ENCODE measurements around the gene ARHGEF6. TPM values are rescaled to one million over a fixed set of nuclear protein-coding genes. Genes with fewer than 3 reads are reported as not detected.
"Not testable (repeated sequence)": the region's sequence is repeated elsewhere in the genome, so short reads cannot be mapped to it uniquely, and the experiment has no call there.

The ARHGEF6 gene
- total and polyA plus RNA-seq, 5 donors: 17.1 to 43.2 (median 37.3) TPM

- Histone ChIP-seq H3K4me1 (ENCODE audit: control insufficient read depth, insufficient read depth, low read length) (peaks cover 2% of the 10 kb centered on the region), H3K9me3 (ENCODE audit: control insufficient read depth, low read length) (no peaks in the 10 kb centered on the region), H3K27me3 (ENCODE audit: control insufficient read depth, insufficient read depth) (no peaks in the 10 kb centered on the region), H3K27ac (ENCODE audit: low read length) (no peak overlapping the region), H3K4me3 (ENCODE audit: low read length) (no peak overlapping the region)
- intact Hi-C loops (cut with DNase I): no loop called here
- ATAC-seq (no peak), DNase-seq (no peak)
These were observed 2.4 kb upstream of the ARHGEF6 start for GRCh38 chrX:136783159-136783558.

- ATAC-seq: peak; percentile 49 to 54
- Histone ChIP-seq H3K9me3 (ENCODE audit: control insufficient read depth, low read length) (no peaks in the 10 kb centered on the region), H3K27me3 (ENCODE audit: control insufficient read depth, insufficient read depth) (no peaks in the 10 kb centered on the region), H3K4me3 (ENCODE audit: low read length) (peak overlapping the region; percentile 56), H3K4me1 (ENCODE audit: control insufficient read depth, insufficient read depth, low read length) (peaks cover 2% of the 10 kb centered on the region), H3K27ac (ENCODE audit: low read length) (peak overlapping the region; percentile 52)
- 13% methylated on average over 9 of the region's 9 CpGs for WGBS
- intact Hi-C loops (cut with DNase I): no loop called here
- DNase-seq: no peak
These were observed 557 bp upstream of the ARHGEF6 start for GRCh38 chrX:136781180-136781797.

- ATAC-seq (no peak), DNase-seq (no peak)
- Histone ChIP-seq H3K4me1 (ENCODE audit: control insufficient read depth, insufficient read depth, low read length) (peaks cover 2% of the 10 kb centered on the region), H3K4me3 (ENCODE audit: low read length) (peak overlapping the region; percentile 56), H3K27me3 (ENCODE audit: control insufficient read depth, insufficient read depth) (no peaks in the 10 kb centered on the region), H3K27ac (ENCODE audit: low read length) (no peak overlapping the region), H3K9me3 (ENCODE audit: control insufficient read depth, low read length) (no peaks in the 10 kb centered on the region)
- 39% methylated on average over 2 of the region's 2 CpGs for whole genome bisulfite sequencing
- intact Hi-C loops (cut with DNase I): no loop called here
These were observed 491 bp downstream of the ARHGEF6 start for GRCh38 chrX:136780241-136780640.

GRCh38 chrX:136779346-136779781 lies 1.4 kb downstream of the ARHGEF6 start:
- peaks cover 2% of the 10 kb centered on the region for H3K4me1 ChIP-seq (ENCODE audit: control insufficient read depth, insufficient read depth, low read length)
- H3K27ac ChIP-seq (ENCODE audit: low read length): peak overlapping the region; percentile 36
- ATAC-seq: peak in 1 of 2 donors; percentile 39
- DNase-seq: no peak
- H3K27me3 ChIP-seq (ENCODE audit: control insufficient read depth, insufficient read depth): no peaks in the 10 kb centered on the region
- WGBS: 32% methylated on average over 4 of the region's 4 CpGs
- H3K9me3 ChIP-seq (ENCODE audit: control insufficient read depth, low read length): no peaks in the 10 kb centered on the region
- H3K4me3 ChIP-seq (ENCODE audit: low read length): peak overlapping the region; percentile 13
- intact Hi-C loops (cut with DNase I): no loop called here

- no peaks in the 10 kb centered on the region for H3K9me3 ChIP-seq (ENCODE audit: control insufficient read depth, low read length)
- H3K4me1 ChIP-seq (ENCODE audit: control insufficient read depth, insufficient read depth, low read length): peaks cover 2% of the 10 kb centered on the region
- intact Hi-C loops (cut with DNase I): no loop called here
- H3K27me3 ChIP-seq (ENCODE audit: control insufficient read depth, insufficient read depth): no peaks in the 10 kb centered on the region
- H3K4me3 ChIP-seq (ENCODE audit: low read length): no peak overlapping the region
- ATAC-seq: no peak
- peak overlapping the region; percentile 36 for H3K27ac ChIP-seq (ENCODE audit: low read length)
- no peak for DNase-seq
These were observed 1.8 kb downstream of the ARHGEF6 start for GRCh38 chrX:136778916-136779315.

GRCh38 chrX:136778020-136778419 lies 2.7 kb downstream of the ARHGEF6 start:
- H3K4me3 ChIP-seq (ENCODE audit: low read length): no peak overlapping the region
- peaks cover 2% of the 10 kb centered on the region for H3K4me1 ChIP-seq (ENCODE audit: control insufficient read depth, insufficient read depth, low read length)
- no peak for DNase-seq
- no peak for ATAC-seq
- WGBS: 92% methylated on average over 3 of the region's 3 CpGs
- no peaks in the 10 kb centered on the region for H3K9me3 ChIP-seq (ENCODE audit: control insufficient read depth, low read length)
- H3K27me3 ChIP-seq (ENCODE audit: control insufficient read depth, insufficient read depth): no peaks in the 10 kb centered on the region
- no peak overlapping the region for H3K27ac ChIP-seq (ENCODE audit: low read length)
- intact Hi-C loops (cut with DNase I): no loop called here

GRCh38 chrX:136773648-136774047 lies 7.1 kb downstream of the ARHGEF6 start:
- H3K9me3 ChIP-seq (ENCODE audit: control insufficient read depth, low read length): no peaks in the 10 kb centered on the region
- intact Hi-C loops (cut with DNase I): no loop called here

GRCh38 chrX:136771869-136772268 lies 8.9 kb downstream of the ARHGEF6 start:
- H3K4me3 ChIP-seq (ENCODE audit: low read length); H3K27ac ChIP-seq (ENCODE audit: low read length); ATAC-seq; intact Hi-C loops (cut with DNase I); H3K9me3 ChIP-seq (ENCODE audit: control insufficient read depth, low read length); H3K4me1 ChIP-seq (ENCODE audit: control insufficient read depth, insufficient read depth, low read length); DNase-seq; H3K27me3 ChIP-seq (ENCODE audit: control insufficient read depth, insufficient read depth): not testable (repeated sequence)
- WGBS: 97% methylated on average over 2 of the region's 2 CpGs

More at GRCh38 chrX:136773648-136774047, 7.1 kb downstream of the ARHGEF6 start:
- Histone ChIP-seq H3K4me1 (ENCODE audit: control insufficient read depth, insufficient read depth, low read length) (no peaks in the 10 kb centered on the region), H3K27me3 (ENCODE audit: control insufficient read depth, insufficient read depth) (no peaks in the 10 kb centered on the region), H3K4me3 (ENCODE audit: low read length) (no peak overlapping the region), H3K27ac (ENCODE audit: low read length) (no peak overlapping the region)
- 83% methylated on average over 2 of the region's 2 CpGs for WGBS
- no peak for DNase-seq
- no peak for ATAC-seq

GRCh38 chrX:136768469-136769084 lies 12.2 kb downstream of the ARHGEF6 start:
- H3K9me3 ChIP-seq (ENCODE audit: control insufficient read depth, low read length): no peaks in the 10 kb centered on the region
- DNase-seq (peak; percentile 62 to 71 (median 65)), ATAC-seq (peak; percentile 32 to 55)
- 35% methylated on average over 7 of the region's 7 CpGs for WGBS
- H3K4me1 ChIP-seq (ENCODE audit: control insufficient read depth, insufficient read depth, low read length): no peaks in the 10 kb centered on the region
- intact Hi-C loops (cut with DNase I): no loop called here
- H3K4me3 ChIP-seq (ENCODE audit: low read length): no peak overlapping the region
- no peaks in the 10 kb centered on the region for H3K27me3 ChIP-seq (ENCODE audit: control insufficient read depth, insufficient read depth)
- H3K27ac ChIP-seq (ENCODE audit: low read length): peak overlapping the region; percentile 72

GRCh38 chrX:136767104-136767941 lies 13.4 kb downstream of the ARHGEF6 start:
- DNase-seq (peak; percentile 73 to 90 (median 87)), ATAC-seq (peak; percentile 93)
- Histone ChIP-seq H3K27me3 (ENCODE audit: control insufficient read depth, insufficient read depth) (no peaks in the 10 kb centered on the region), H3K4me3 (ENCODE audit: low read length) (peak overlapping the region; percentile 60), H3K9me3 (ENCODE audit: control insufficient read depth, low read length) (no peaks in the 10 kb centered on the region), H3K27ac (ENCODE audit: low read length) (peak overlapping the region; percentile 83), H3K4me1 (ENCODE audit: control insufficient read depth, insufficient read depth, low read length) (peaks cover 1% of the 10 kb centered on the region)
- WGBS: under 1% methylated on average over 72 of the region's 78 CpGs
- intact Hi-C loops (cut with DNase I): no loop called here

- Histone ChIP-seq H3K4me1 (ENCODE audit: control insufficient read depth, insufficient read depth, low read length) (peaks cover 1% of the 10 kb centered on the region), H3K9me3 (ENCODE audit: control insufficient read depth, low read length) (no peaks in the 10 kb centered on the region), H3K4me3 (ENCODE audit: low read length) (peak overlapping the region; percentile 60), H3K27ac (ENCODE audit: low read length) (peak overlapping the region; percentile 83), H3K27me3 (ENCODE audit: control insufficient read depth, insufficient read depth) (no peaks in the 10 kb centered on the region)
- WGBS: 3% methylated on average over 19 of the region's 19 CpGs
- ATAC-seq (peak; percentile 56 to 59), DNase-seq (peak in 1 of 3 donors; percentile 64)
- intact Hi-C loops (cut with DNase I): no loop called here
These were observed 14.0 kb downstream of the ARHGEF6 start for GRCh38 chrX:136766785-136767103.
